Right lobe of liver (tissue), 6 donors: ENCODE results near the gene TM9SF4. TPM values are rescaled to one million over a fixed set of nuclear protein-coding genes. Genes with fewer than 3 reads are reported as not detected.

ENCODE experiments used
- ATAC-seq, 4 donors: fragments of 200-7000 bp; cut with Tn5 transposase; one replicate each; pipeline ENCODE4 v1.9.1; 2020; ENCODE audit warnings: mild to moderate bottlenecking in 4 of 4, moderate library complexity in 4 of 4
- DNase-seq, 3 donors: peaks; one replicate each; pipeline ENCODE4 v3.0.0-alpha.2; 2020
- H3K27ac ChIP-seq, 3 donors: fragments of 200-600 bp; one replicate each; pipeline ENCODE4 v1.8.0; 2022
- H3K27me3 ChIP-seq, 2 donors: fragments of 200-600 bp; one replicate each; pipeline ENCODE4 v1.8.0; 2022
- H3K36me3 ChIP-seq, 4 donors: fragments of 200-600 bp; sonication (generic) in 1 of 4; one replicate each; pipeline versions ENCODE4 v1.5.1 to v1.8.0; 2017 to 2022; ENCODE audit warnings: control low read depth in 1 of 4
- H3K4me1 ChIP-seq, 4 donors: fragments of 200-600 bp; sonication (generic) in 1 of 4; one replicate each; pipeline versions ENCODE4 v1.5.1 to v1.8.0; 2017 to 2022; ENCODE audit warnings: control low read depth in 1 of 4
- H3K4me3 ChIP-seq, 3 donors: fragments of 200-600 bp; one replicate each; pipeline ENCODE4 v1.8.0; 2022
- H3K9me3 ChIP-seq, 4 donors: fragments of 200-600 bp; sonication (generic) in 1 of 4; one replicate each; pipeline versions ENCODE4 v1.5.1 to v1.8.0; 2017 to 2022; ENCODE audit warnings: control low read depth in 1 of 4
- CTCF ChIP-seq, 4 donors: fragments of 200-600 bp in 3 of 4; fragments of 450-650 bp in 1 of 4; IDR thresholded peaks; one replicate each; pipeline versions ENCODE4 v1.5.1 to v1.8.0; 2016 to 2022; ENCODE audit warnings: antibody characterized with exemption in 4 of 4, mild to moderate bottlenecking in 2 of 4
- POLR2A ChIP-seq: fragments of 450-650 bp; IDR thresholded peaks from one replicate; pipeline ENCODE4 v1.6.1; 2017; ENCODE audit warnings: antibody characterized with exemption, mild to moderate bottlenecking
- WGBS: methylation state at CpG from one replicate; pipeline ENCODE4 v1.1.6; 2018; ENCODE audit warnings: low coverage, low lambda C conversion rate; ENCODE audit not compliant: insufficient coverage; ENCODE audit errors: missing lambda C conversion rate; 5-methylcytosine and 5-hydroxymethylcytosine counted together
- intact Hi-C, 2 donors: fragments of 100-400 bp; cut with DNase I; formaldehyde crosslinking; loops; one replicate each; pipeline versions ENCODE4 v1.11.2 to v1.14.1; 2022
- total RNA-seq, 6 experiments: library from RNA; depleted of rRNA in 2 of 6; stranded (reverse); fragments of >200 nt in 2 of 6; fragmentation: NEBNext Ultra II Directional in 3 of 6; extraction: Animal tissue kit (Norgen Biotek cat#: 25700) in 3 of 6; gene quantifications; one replicate each; pipeline versions ENCODE4 v1.1.0 to v1.2.4, GENCODE V29; 2016 to 2023
- donor health status: DM: no; HTN: yes; CAD: no.
- donor health status: DM: no; HTN: no; CAD: no.
- donor health status: DM: no; HTN: no; CAD: no.
- donor health status: DM: no; HTN: yes; CAD: no.
- donor health status: DM: no; HTN: yes; CAD: no.

TM9SF4 gene
- total RNA-seq, 6 experiments from 2014 or later: 26.9 to 33.9 (median 30.5) TPM

- peaks cover 0 to 13% (median 5%) of the 10 kb centered on the region in 4 donors for H3K4me1 ChIP-seq
- H3K27me3 ChIP-seq: no peaks in the 10 kb centered on the region
- DNase-seq (peak in 2 of 3 donors; percentile 36 to 45), ATAC-seq (no peak)
- 92% methylated on average over 2 of the region's 14 CpGs for WGBS
- intact Hi-C loops: loop anchor here in 1 of 2 donors (10.0 kb wide), 1 partner anchor 67 kb away; no protein-coding TSS in a partner anchor
- peaks cover 0 to 70% (median 28%) of the 10 kb centered on the region in 4 donors for H3K36me3 ChIP-seq
- no peaks in the 10 kb centered on the region for H3K9me3 ChIP-seq
- H3K4me3 ChIP-seq: no peak overlapping the region
- no peak overlapping the region for H3K27ac ChIP-seq
- TF ChIP-seq CTCF (IDR thresholded peaks at IDR 0.05) (no peak), POLR2A (no peak)
These were observed 48.1 kb downstream of the TM9SF4 start for GRCh38 chr20:32157611-32158010.

- Histone ChIP-seq H3K9me3 (no peaks in the 10 kb centered on the region), H3K36me3 (peaks cover 0 to 71% (median 28%) of the 10 kb centered on the region in 4 donors)
These were observed 48.8 kb downstream of the TM9SF4 start for GRCh38 chr20:32158351-32158750.

GRCh38 chr20:32158943-32159660 is 49.6 kb downstream of the TM9SF4 start:
- intact Hi-C loops: loop anchor here in 1 of 2 donors (10.0 kb wide), 1 partner anchor 66 kb away; no protein-coding TSS in a partner anchor
- Histone ChIP-seq H3K9me3 (no peaks in the 10 kb centered on the region), H3K4me1 (peaks cover 0 to 13% (median 5%) of the 10 kb centered on the region in 4 donors), H3K36me3 (peaks cover 0 to 64% (median 27%) of the 10 kb centered on the region in 4 donors), H3K27me3 (no peaks in the 10 kb centered on the region), H3K27ac (no peak overlapping the region), H3K4me3 (no peak overlapping the region)
- TF ChIP-seq POLR2A (no peak), CTCF (IDR thresholded peaks at IDR 0.05) (no peak)
- ATAC-seq: no peak
- WGBS: 100% methylated on average over 2 of the region's 4 CpGs
- peak in 2 of 3 donors; percentile 5 to 6 for DNase-seq

More at GRCh38 chr20:32158351-32158750, 48.8 kb downstream of the TM9SF4 start:
- TF ChIP-seq POLR2A (no peak), CTCF (IDR thresholded peaks at IDR 0.05) (no peak)
- Histone ChIP-seq H3K27me3 (no peaks in the 10 kb centered on the region), H3K4me3 (no peak overlapping the region), H3K4me1 (peaks cover 0 to 13% (median 5%) of the 10 kb centered on the region in 4 donors), H3K27ac (no peak overlapping the region)
- intact Hi-C loops: loop anchor here in 1 of 2 donors (10.0 kb wide), 1 partner anchor 66 kb away; no protein-coding TSS in a partner anchor
- DNase-seq: peak in 2 of 3 donors; percentile 17 to 24
- 89% methylated on average over 6 of the region's 11 CpGs for WGBS
- ATAC-seq: no peak

DNA sequence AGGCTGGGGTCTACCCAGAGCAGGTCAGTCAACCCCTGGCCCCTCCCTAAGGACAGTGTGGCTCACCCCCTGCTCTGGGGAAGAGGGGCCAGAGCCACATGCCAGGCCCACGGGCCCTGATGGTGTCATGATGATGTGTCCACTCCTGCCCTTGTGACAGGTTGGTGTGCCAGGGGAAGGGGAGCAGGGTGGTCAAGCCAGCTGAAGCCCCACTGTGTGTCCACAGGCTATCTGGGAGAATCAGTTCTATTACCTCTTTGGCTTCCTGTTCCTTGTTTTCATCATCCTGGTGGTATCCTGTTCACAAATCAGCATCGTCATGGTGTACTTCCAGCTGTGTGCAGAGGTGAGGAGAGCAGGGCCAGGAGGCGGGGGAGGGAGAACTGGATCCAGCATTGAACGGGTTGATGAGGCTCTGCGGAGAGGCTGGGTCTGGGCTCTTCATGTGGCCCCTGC is 50.3 kb downstream of the TM9SF4 start:
- WGBS: 86% methylated on average over 4 of the region's 5 CpGs
- peaks cover 0 to 10% (median 4%) of the 10 kb centered on the region in 4 donors for H3K4me1 ChIP-seq
- ATAC-seq: no peak
- no peaks in the 10 kb centered on the region for H3K27me3 ChIP-seq
- intact Hi-C loops: loop anchor here in 1 of 2 donors (10.0 kb wide), 1 partner anchor 65 kb away; no protein-coding TSS in a partner anchor
- H3K27ac ChIP-seq: no peak overlapping the region
- H3K36me3 ChIP-seq: peaks cover 0 to 64% (median 25%) of the 10 kb centered on the region in 4 donors
- no peak overlapping the region for H3K4me3 ChIP-seq
- peak in 2 of 3 donors; percentile 36 to 39 for DNase-seq
- H3K9me3 ChIP-seq: no peaks in the 10 kb centered on the region
- TF ChIP-seq POLR2A: no peak
- TF ChIP-seq CTCF (IDR thresholded peaks at IDR 0.05): no peak
